Osteocyte (in vitro differentiated cells): ENCODE results near the gene PCDHB3. TPM values are rescaled to one million over a fixed set of nuclear protein-coding genes. Genes with fewer than 3 reads are reported as not detected.
"Not testable (repeated sequence)": the region's sequence is repeated elsewhere in the genome, so short reads cannot be mapped to it uniquely, and the experiment has no call there.

Experiments used
- DNase-seq: peaks from one replicate; pipeline ENCODE4 v3.0.0; 2021; ENCODE audit warnings: mixed read lengths; ENCODE audit not compliant: unreplicated experiment; ENCODE audit errors: extremely low spot score
- H3K27ac Mint-ChIP-seq: one replicate; pipeline ENCODE4 v1.8.0; 2021; ENCODE audit warnings: mild to moderate bottlenecking, mixed read lengths; ENCODE audit not compliant: unreplicated experiment
- H3K27me3 Mint-ChIP-seq: one replicate; pipeline ENCODE4 v1.8.0; 2021; ENCODE audit warnings: mixed read lengths; ENCODE audit not compliant: unreplicated experiment
- H3K36me3 Mint-ChIP-seq: one replicate; pipeline ENCODE4 v1.8.0; 2021; ENCODE audit warnings: mixed read lengths; ENCODE audit not compliant: unreplicated experiment
- H3K4me1 Mint-ChIP-seq: one replicate; pipeline ENCODE4 v1.8.0; 2021; ENCODE audit warnings: mixed read lengths; ENCODE audit not compliant: unreplicated experiment
- H3K4me3 Mint-ChIP-seq: one replicate; pipeline ENCODE4 v1.8.0; 2021; ENCODE audit warnings: mild to moderate bottlenecking, moderate library complexity, mixed read lengths; ENCODE audit not compliant: unreplicated experiment
- H3K9me3 Mint-ChIP-seq: one replicate; pipeline ENCODE4 v1.8.0; 2021; ENCODE audit warnings: mixed read lengths; ENCODE audit not compliant: unreplicated experiment
- CTCF ChIP-seq: fragments of 200-600 bp; sonication (generic); IDR thresholded peaks from 2 replicates; pipeline ENCODE4 v1.5.0; 2021; ENCODE audit warnings: antibody characterized with exemption, mild to moderate bottlenecking, moderate library complexity
- total RNA-seq: library from RNA; stranded (reverse); gene quantifications from 2 replicates; pipeline ENCODE4 v1.2.1, GENCODE V29; 2021

The PCDHB3 gene
- total RNA-seq, 1 donor from 2014 or later = 8.8 TPM

GRCh38 chr5:141150224-141150992 is 50.1 kb downstream of the PCDHB3 start:
- H3K9me3 Mint-ChIP-seq = peaks cover 35% of the 10 kb centered on the region
- DNase-seq = no peak
- H3K27me3 Mint-ChIP-seq = no peaks in the 10 kb centered on the region
- no peak for TF ChIP-seq CTCF
- no peak overlapping the region for H3K4me3 Mint-ChIP-seq
- H3K4me1 Mint-ChIP-seq = no peaks in the 10 kb centered on the region
- H3K27ac Mint-ChIP-seq = no peak overlapping the region
- peaks cover 20% of the 10 kb centered on the region for H3K36me3 Mint-ChIP-seq

GRCh38 chr5:141150993-141151325 is 50.7 kb downstream of the PCDHB3 start:
- H3K4me3 Mint-ChIP-seq = no peak overlapping the region
- peaks cover 32% of the 10 kb centered on the region for H3K9me3 Mint-ChIP-seq
- H3K27me3 Mint-ChIP-seq = no peaks in the 10 kb centered on the region
- no peaks in the 10 kb centered on the region for H3K4me1 Mint-ChIP-seq
- H3K36me3 Mint-ChIP-seq = peaks cover 20% of the 10 kb centered on the region
- no peak for TF ChIP-seq CTCF
- no peak overlapping the region for H3K27ac Mint-ChIP-seq
- DNase-seq = no peak

GRCh38 chr5:141151632-141152031 is 51.4 kb downstream of the PCDHB3 start:
- not testable (repeated sequence) for H3K27ac Mint-ChIP-seq, H3K4me3 Mint-ChIP-seq, DNase-seq, H3K27me3 Mint-ChIP-seq, H3K4me1 Mint-ChIP-seq
- Mint-ChIP-seq H3K9me3 (peaks cover 28% of the 10 kb centered on the region), H3K36me3 (peaks cover 21% of the 10 kb centered on the region)

GRCh38 chr5:141152096-141152495 is 51.8 kb downstream of the PCDHB3 start:
- H3K27me3 Mint-ChIP-seq, H3K4me1 Mint-ChIP-seq, H3K4me3 Mint-ChIP-seq, DNase-seq, H3K27ac Mint-ChIP-seq: not testable (repeated sequence)
- peaks cover 27% of the 10 kb centered on the region for H3K9me3 Mint-ChIP-seq
- peaks cover 22% of the 10 kb centered on the region for H3K36me3 Mint-ChIP-seq

Other genes starting within 250 kb of the PCDHB3 start
- gene PCDHA10, start 244.6 kb upstream of the PCDHB3 start, total RNA-seq = 6.0 and 6.1 TPM in 2 replicates
- 7.2 and 8.2 TPM in 2 replicates for gene PCDHA11, start 231.5 kb upstream of the PCDHB3 start, total RNA-seq
- gene PCDHA12, start 225.2 kb upstream of the PCDHB3 start, total RNA-seq = 9.1 and 12.4 TPM in 2 replicates
- 1.5 and 1.7 TPM in 2 replicates for gene PCDHA13, start 218.3 kb upstream of the PCDHB3 start, total RNA-seq
- 3.3 TPM in 2 replicates for gene PCDHAC1, start 174.2 kb upstream of the PCDHB3 start, total RNA-seq
- 2.3 and 3.0 TPM in 2 replicates for gene PCDHAC2, start 134.0 kb upstream of the PCDHB3 start, total RNA-seq
- 0.03 and 0.05 TPM in 2 replicates for gene PCDHB1, start 49.1 kb upstream of the PCDHB3 start, total RNA-seq
- gene PCDHB2, start 5.9 kb upstream of the PCDHB3 start, total RNA-seq = 91.5 and 92.7 TPM in 2 replicates
- 2.9 and 4.1 TPM in 2 replicates for gene PCDHB4, start 21.3 kb downstream of the PCDHB3 start, total RNA-seq
- gene PCDHB5, start 34.7 kb downstream of the PCDHB3 start, total RNA-seq = 6.4 and 7.5 TPM in 2 replicates
- 1.4 and 1.6 TPM in 2 replicates for gene PCDHB6, start 49.6 kb downstream of the PCDHB3 start, total RNA-seq
- gene PCDHB7, start 72.2 kb downstream of the PCDHB3 start, total RNA-seq = 1.1 and 1.2 TPM in 2 replicates
- 0.81 and 1.1 TPM in 2 replicates for gene PCDHB8, start 77.3 kb downstream of the PCDHB3 start, total RNA-seq
- gene PCDHB16, start 81.9 kb downstream of the PCDHB3 start, total RNA-seq = 9.0 and 10.8 TPM in 2 replicates
- gene PCDHB9, start 86.7 kb downstream of the PCDHB3 start, total RNA-seq = 3.4 and 4.3 TPM in 2 replicates
- 7.8 and 8.2 TPM in 2 replicates for gene PCDHB10, start 91.9 kb downstream of the PCDHB3 start, total RNA-seq
- gene PCDHB11, start 99.2 kb downstream of the PCDHB3 start, total RNA-seq = 1.9 and 2.4 TPM in 2 replicates
- 1.9 and 2.2 TPM in 2 replicates for gene PCDHB12, start 108.2 kb downstream of the PCDHB3 start, total RNA-seq
- 2.2 and 2.4 TPM in 2 replicates for gene PCDHB13, start 113.4 kb downstream of the PCDHB3 start, total RNA-seq
- gene PCDHB14, start 122.9 kb downstream of the PCDHB3 start, total RNA-seq = 8.8 and 9.0 TPM in 2 replicates
- gene PCDHB15, start 144.9 kb downstream of the PCDHB3 start, total RNA-seq = 4.3 and 4.4 TPM in 2 replicates
- gene SLC25A2, start 203.6 kb downstream of the PCDHB3 start, total RNA-seq = 0.50 and 0.81 TPM in 2 replicates
- 78.7 and 83.8 TPM in 2 replicates for gene TAF7, start 220.3 kb downstream of the PCDHB3 start, total RNA-seq
- gene PCDHGA1, start 230.0 kb downstream of the PCDHB3 start, total RNA-seq = 0.13 TPM in 1 of 2 replicates, not detected in the other
- 0.21 TPM in 1 of 2 replicates, not detected in the other for gene PCDHGA2, start 238.3 kb downstream of the PCDHB3 start, total RNA-seq
- gene PCDHGA3, start 243.4 kb downstream of the PCDHB3 start, total RNA-seq = not detected in 2 replicates
- gene PCDHGB1, start 249.6 kb downstream of the PCDHB3 start, total RNA-seq = 1.4 and 1.8 TPM in 2 replicates